ENCODE results near the gene MAP3K21. TPM values are rescaled to one million over a fixed set of nuclear protein-coding genes. Genes with fewer than 3 reads are reported as not detected.

Gene MAP3K21
- total RNA-seq, 1 donor from 2014 or later = 11.0 TPM

- no peak overlapping the region for H3K4me3 ChIP-seq (ENCODE audit: low read depth, low read length)
- DNase-seq (ENCODE audit: low read depth) = no peak
- TF ChIP-seq CTCF (conservative IDR thresholded peaks at IDR 0.05; ENCODE audit: low read depth, low read length) = no peak
Observed at GRCh38 chr1:233340966-233341516, 13.5 kb downstream of the MAP3K21 start.

GRCh38 chr1:233342086-233342485 lies 14.6 kb downstream of the MAP3K21 start:
- TF ChIP-seq CTCF (conservative IDR thresholded peaks at IDR 0.05; ENCODE audit: low read depth, low read length) = no peak
- H3K4me3 ChIP-seq (ENCODE audit: low read depth, low read length) = no peak overlapping the region
- DNase-seq (ENCODE audit: low read depth) = no peak

GRCh38 chr1:233343262-233343661 lies 15.7 kb downstream of the MAP3K21 start:
- no peak for DNase-seq (ENCODE audit: low read depth)
- no peak overlapping the region for H3K4me3 ChIP-seq (ENCODE audit: low read depth, low read length)
- TF ChIP-seq CTCF (conservative IDR thresholded peaks at IDR 0.05; ENCODE audit: low read depth, low read length) = no peak

GRCh38 chr1:233347338-233347737 lies 19.8 kb downstream of the MAP3K21 start:
- TF ChIP-seq CTCF (conservative IDR thresholded peaks at IDR 0.05; ENCODE audit: low read depth, low read length) = no peak
- DNase-seq (ENCODE audit: low read depth) = no peak
- no peak overlapping the region for H3K4me3 ChIP-seq (ENCODE audit: low read depth, low read length)

- no peak for TF ChIP-seq CTCF (conservative IDR thresholded peaks at IDR 0.05; ENCODE audit: low read depth, low read length)
- no peak overlapping the region for H3K4me3 ChIP-seq (ENCODE audit: low read depth, low read length)
- no peak for DNase-seq (ENCODE audit: low read depth)
Observed at GRCh38 chr1:233349137-233349536, 21.6 kb downstream of the MAP3K21 start.

GRCh38 chr1:233354983-233355382 lies 27.5 kb downstream of the MAP3K21 start:
- no peak overlapping the region for H3K4me3 ChIP-seq (ENCODE audit: low read depth, low read length)
- TF ChIP-seq CTCF (conservative IDR thresholded peaks at IDR 0.05; ENCODE audit: low read depth, low read length) = no peak
- DNase-seq (ENCODE audit: low read depth) = no peak
